Head of caudate nucleus (tissue), 42 donors: Measurements from ENCODE around the gene BZW2.
A peak's percentile ranks its signal among the peaks of the same experiment; 100 is the strongest.

Experiments
- DNase-seq, 42 donors: peaks; one replicate each; pipeline versions ENCODE4 v3.0.0 to v3.0.0-alpha.2; 2020 to 2021; ENCODE audit warnings: mixed read lengths in 7 of 42
- intact Hi-C: fragments of 100-400 bp; cut with DNase I; formaldehyde crosslinking; loops from one replicate; pipeline ENCODE4 v1.15.0; 2022

Gene BZW2

DNA sequence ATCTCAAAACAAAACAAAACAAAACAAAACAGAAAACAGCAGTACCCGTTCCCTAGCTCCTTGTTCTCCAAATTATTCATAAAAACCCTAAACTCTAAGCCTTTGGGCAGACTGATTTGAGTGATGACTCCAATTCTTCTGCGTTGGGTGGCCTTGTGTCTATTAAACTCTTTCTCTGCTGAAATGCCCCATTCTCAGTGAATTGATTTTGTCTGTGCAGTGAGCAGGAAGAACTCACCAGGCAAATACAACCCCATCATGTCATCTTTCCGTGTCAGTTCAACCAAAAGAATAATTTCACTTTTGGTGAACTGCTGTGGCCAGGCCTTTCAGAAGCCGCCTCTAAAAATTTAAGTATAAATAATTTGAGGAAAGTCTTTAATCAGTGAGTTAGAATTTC, 89.0 kb downstream of the BZW2 start:
- no peak for DNase-seq
- intact Hi-C loops = no loop called here

DNA sequence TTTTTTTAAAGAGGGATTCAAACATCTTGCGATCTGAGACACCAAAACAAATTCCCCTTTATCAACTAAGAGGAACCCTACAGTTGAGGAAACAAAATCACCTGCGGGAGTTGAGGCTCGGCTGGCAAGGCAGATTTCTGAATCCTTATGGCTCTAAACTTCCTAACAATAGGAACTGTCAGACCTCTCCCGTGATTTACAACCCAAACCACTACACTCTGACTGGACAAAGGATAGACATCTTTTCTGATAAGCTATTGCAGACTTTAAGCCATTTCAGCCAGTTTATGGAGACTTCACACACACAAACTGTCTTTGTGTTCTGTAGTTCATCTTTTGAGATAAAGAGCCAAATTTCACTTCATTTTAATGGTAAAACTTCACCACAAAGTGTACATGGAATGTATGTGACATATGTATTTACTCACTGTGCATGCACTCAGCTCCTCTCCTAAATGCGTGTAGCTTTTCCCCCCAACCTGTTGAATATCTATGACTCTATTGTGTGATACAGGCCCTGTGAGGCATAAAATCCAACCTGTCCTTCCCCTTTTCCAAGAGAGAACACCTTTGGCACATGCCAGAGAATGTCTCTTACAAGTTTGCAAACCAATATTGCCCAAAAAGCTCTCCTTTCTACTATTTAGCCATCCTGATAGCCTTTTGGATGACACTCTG, 92.2 kb downstream of the BZW2 start:
- intact Hi-C loops = no loop called here
- no peak for DNase-seq

DNA sequence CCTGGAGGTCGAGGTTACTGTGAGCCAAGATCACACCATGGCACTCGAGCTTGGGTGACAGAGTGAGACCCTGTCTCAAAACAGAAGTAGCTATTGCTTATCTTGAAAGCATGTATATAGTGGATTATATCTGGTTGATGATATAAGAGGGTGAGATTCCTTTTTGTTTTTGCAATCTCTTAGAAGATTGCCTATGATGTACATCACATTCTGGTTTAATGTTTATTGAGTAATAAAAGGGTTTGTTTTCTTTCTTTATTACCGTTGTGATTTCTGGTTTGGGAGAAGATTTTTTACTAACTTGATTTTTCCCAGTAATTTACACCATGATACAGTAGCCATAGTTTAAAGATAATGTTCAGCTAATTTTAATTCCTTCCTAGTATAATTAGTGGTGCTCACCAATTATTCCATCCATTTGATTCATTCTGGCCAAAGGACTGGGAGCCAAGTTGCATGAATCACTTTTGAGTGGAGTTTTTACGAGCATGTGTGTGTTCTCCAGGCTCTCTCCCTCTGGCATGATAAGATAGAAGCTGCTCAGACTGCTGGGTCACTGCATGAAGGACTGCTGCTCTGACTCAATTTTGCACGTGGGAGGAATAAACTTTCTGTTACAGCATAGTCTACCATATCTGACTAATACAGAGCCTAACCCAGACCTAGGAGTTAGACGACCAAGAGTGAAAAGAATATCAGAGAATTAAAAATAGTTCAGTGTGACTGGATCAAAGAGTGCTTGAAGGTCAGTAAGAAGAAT, 94.1 kb downstream of the BZW2 start:
- intact Hi-C loops = no loop called here
- no peak for DNase-seq

GRCh38 chr7:16740623-16740953, 94.6 kb downstream of the BZW2 start:
- intact Hi-C loops = no loop called here

DNA sequence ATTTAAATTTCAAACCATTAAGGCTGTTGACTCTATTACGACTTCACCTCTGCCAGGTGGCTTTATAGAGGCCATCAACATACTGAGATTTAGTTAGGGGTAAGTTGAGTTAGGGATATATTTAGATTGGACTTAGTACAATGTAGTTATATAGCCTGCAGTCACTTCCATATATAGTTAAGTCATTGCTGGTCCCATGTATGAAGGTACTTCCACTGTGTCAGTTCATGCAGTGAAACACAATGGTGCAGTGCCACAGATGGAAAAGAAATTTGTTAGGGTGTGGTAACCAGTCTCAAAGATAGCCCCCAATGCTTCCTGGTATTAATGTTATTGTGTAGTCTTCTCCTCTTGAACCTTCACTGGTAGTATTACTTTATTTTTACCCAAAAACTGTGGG, 95.0 kb downstream of the BZW2 start:
- intact Hi-C loops = no loop called here
- no peak for DNase-seq

More at GRCh38 chr7:16740623-16740953, 94.6 kb downstream of the BZW2 start:
- no peak for DNase-seq

GRCh38 chr7:16741676-16742075, 95.7 kb downstream of the BZW2 start:
- DNase-seq = no peak
- intact Hi-C loops = no loop called here

DNA sequence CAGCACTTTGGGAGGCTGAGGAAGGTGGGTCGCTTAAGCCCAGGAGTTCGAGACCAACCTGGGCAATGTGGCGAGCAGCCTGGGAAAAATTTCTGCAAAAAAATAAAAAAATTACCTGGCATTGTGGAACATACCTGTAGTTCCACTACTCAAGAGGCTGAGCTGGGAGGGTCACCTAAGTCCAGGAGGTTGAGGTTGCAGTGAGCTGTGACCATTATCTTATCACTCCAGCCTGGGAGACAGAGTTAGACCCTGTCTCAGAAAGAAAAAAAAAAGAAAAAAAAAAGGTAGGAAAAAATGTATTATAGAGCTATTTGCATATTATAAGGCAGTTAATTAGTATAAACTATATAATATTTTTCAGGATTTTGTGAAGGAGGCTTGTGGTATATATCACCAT, 96.6 kb downstream of the BZW2 start:
- no peak for DNase-seq
- intact Hi-C loops = no loop called here

- intact Hi-C loops = no loop called here
- DNase-seq = no peak
These were observed 97.3 kb downstream of the BZW2 start for GRCh38 chr7:16743236-16743635.

DNA sequence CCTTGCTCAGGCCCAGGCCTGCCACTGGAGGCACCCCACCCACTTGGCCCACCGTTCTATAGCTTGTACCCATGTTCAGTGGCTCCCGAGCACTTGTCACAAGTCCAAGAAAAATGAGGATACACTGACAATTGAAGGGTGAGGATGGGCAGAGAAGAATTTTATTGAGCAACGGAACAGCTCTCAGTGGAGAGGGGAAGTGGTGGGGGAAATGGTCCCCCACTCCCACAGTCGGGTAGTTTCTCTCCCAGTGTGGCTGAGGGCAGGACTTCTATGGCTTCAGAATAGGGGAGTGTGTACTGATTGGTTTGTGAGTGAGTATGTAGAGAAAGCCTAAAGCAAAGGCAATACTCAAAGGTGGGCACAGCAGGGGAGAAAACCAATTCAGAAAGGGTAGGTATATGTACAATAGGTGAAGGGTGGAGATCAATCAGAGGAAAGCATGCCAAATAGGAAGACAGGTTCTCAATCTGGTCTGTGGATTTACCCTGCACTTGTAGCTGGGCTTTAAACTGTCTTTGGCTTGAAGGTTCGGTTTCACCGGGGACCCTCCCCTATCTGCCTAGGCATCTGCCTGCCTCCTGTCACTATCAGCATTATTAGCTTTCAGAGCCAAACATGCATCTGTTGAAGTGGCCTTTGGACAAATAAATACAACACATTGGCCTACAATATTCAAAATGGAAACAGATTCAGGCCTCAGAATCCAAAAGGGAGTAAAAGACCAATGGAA, 98.7 kb downstream of the BZW2 start:
- no peak for DNase-seq
- intact Hi-C loops = no loop called here

GRCh38 chr7:16745645-16746044, 99.7 kb downstream of the BZW2 start:
- no peak for DNase-seq
- intact Hi-C loops = no loop called here

DNA sequence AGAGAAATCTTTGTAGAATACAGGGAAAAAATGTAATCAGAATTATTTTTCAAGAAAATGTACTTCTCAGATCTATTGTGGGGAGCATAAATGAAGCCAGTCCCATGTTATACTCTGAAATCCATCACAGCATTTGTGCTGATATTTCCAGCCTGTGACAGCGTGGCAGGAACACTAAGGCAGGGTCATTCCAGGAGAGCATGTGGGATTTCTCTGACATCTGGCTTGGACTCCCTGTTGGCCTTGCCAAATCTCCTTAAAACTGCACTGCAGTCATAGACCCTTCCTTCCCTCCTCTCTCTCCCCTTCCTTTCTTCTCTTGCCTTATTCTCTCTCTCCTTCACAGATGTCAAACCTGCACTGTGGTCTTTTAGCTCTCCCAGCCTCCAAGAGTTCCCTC, 101.1 kb downstream of the BZW2 start:
- intact Hi-C loops = no loop called here

DNA sequence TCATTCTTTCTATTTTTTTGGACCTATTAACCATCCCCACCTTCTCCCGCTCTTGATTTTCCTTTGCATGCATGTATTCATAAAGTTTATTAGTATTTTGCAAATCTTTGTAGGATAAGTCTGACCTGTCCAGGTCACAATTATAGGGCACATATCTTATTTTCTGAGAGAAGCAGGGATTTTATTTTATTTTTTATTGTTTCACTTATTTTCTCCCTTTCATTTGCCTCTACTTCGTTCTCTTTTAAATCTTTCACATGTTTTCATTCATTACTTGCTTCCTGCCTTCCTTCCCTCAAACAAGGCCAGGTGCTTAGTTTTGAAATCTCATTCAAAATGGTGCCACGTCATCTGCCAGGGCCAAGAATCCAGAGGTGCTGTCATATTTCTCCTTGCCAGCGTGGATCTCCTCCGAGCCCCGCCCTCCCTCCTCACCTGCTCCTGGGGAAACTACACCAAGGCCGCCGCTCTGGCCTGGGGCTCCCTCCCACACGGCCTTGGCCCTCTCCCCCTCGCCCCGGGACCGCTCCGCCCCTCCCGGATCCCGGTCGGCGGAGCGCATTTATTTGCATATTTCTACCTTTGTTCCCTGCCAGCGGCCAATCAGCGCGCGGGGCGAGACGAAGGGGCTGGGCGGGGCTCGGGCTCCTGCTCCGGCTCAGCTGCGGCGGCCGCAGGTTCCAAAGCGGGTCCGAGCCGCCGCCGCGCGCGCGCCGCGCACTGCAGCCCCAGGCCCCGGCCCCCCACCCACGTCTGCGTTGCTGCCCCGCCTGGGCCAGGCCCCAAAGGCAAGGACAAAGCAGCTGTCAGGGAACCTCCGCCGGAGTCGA, 107.3 kb downstream of the BZW2 start, which contains the start of gene TSPAN13:
Gene TSPAN13, plus strand, starts transcription at position 654 of the 830 bp plus-strand sequence. CDS start 213 bp downstream, outside the sequence.
- DNase-seq = peak; percentile 55 to 93 (median 84)
- intact Hi-C loops = no loop called here

More for the DNA sequence above, 101.1 kb downstream of the BZW2 start:
- no peak for DNase-seq

DNA sequence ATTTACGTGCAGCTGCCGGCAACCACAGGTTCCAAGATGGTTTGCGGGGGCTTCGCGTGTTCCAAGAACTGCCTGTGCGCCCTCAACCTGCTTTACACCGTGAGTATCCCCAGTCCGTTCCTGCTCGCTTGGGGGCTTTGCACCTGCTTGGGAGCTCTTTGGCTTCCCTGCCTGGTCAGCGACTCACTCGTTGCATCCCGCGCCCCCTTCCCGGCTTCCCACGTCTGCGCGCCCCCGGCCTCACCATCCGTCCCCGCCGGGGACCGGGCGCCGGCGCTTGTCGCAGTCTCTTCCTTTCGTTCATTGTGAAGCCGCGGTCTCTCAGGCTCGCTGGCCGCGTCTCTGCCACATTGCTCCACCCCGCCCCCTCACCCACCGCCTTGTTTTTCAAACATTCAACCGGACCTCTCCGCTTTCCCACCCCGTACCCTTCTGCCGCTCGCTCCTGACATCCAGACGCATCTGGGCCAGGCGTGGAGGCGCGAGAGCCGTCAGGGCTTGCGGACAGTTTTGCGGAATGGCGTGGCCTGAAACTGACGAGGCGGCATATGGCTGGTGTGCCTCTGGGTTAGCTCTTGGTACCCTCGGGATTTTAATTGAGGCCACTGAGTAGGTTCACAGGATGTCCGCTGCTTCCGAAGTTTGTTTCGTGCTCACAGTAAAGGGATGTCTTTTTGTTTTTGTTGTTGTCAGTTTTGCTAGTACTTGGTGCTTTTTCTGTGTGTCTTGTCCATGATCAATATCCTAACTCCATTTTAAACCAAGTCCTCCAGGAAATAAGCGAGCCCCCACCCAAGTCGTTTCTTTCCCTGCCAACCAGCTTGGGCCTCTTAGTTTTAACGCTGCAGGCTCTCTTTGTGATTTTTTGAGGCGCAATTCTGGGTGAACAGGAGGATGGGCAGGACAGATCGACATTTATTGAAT, 108.2 kb downstream of the BZW2 start:
- intact Hi-C loops = no loop called here
- peak in 39 of 42 donors; percentile 11 to 63 (median 35) for DNase-seq

DNA sequence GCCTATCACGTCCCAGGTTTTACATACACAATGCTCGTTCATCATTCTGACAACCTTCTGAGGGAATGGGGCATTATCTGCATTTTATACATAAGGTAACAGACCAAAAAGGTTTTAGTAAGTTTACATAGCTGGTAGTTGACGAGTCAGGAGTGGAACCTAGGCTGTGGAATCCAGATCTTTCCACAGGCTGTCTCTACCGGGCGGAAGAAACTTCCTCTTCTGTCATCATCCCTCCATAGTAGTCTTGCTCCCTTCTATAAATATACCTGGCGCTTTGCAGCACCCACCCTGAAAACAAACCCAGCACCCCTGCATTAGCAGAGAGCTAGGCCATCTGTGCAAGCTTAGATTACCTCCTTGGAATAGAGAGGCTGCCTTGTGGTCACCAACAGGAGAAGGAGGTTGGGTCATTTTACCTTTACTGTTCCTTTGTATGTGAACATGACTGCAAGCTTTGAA, 108.9 kb downstream of the BZW2 start:
- intact Hi-C loops = no loop called here
- DNase-seq = peak in 10 of 42 donors; percentile 6 to 40 (median 16)

DNA sequence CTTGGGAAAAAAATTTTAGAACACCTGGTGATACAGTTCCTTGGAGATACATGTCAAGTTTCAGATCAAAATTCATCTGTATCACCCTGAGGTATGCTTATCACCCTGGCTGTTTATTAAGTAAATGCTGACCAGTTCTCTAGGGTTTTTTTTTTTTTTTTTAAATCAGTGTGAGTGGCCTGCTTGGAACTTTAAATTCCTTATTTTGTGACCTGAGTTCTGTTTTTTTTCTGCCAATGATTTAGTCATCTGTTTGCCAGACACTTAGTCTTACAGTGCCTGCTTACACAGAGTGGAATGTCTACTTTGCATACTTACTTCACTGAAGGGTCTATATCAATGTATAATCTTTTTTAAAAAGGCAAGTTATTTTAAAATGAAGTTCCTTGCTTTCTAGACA, 109.4 kb downstream of the BZW2 start:
- intact Hi-C loops = no loop called here
- DNase-seq = no peak
